K562 (cell line): ENCODE results near the gene TEAD3. TPM values are rescaled to one million over a fixed set of nuclear protein-coding genes. Genes with fewer than 3 reads are reported as not detected.

Experiments used
- ATAC-seq: fragments of 200-7000 bp; cut with Tn5 transposase; 3 replicates; pipeline ENCODE4 v1.9.1; 2020; ENCODE audit warnings: moderate library complexity
- BruUV-seq: library from RNA; stranded (reverse); fragments of 400-500 nt; replicated peaks from 2 replicates; lab custom pipeline; 2021; lab: Mats Ljungman, UMichigan
- CTCF ChIA-PET: fragments of 300-600 bp; formaldehyde crosslinking; extraction: SDS; loops from one replicate; lab custom pipeline; 2021; ENCODE audit warnings: low intra/inter-chr PET ratio; lab: Yijun Ruan, JAX
- POLR2A ChIA-PET: fragments of 300-600, 350-650 bp; sonication (Branson Sonifier 250); formaldehyde crosslinking; extraction: SDS; loops from one replicate; lab custom pipeline; 2021; ENCODE audit warnings: antibody characterized with exemption, inconsistent platforms; lab: Yijun Ruan, JAX
- DNase-seq, 4 experiments: peaks; one replicate each; pipeline versions ENCODE4 v3.0.0 to v3.0.0-alpha.2; 2011 to 2018; ENCODE audit warnings: low spot score in 3 of 4, mixed read lengths in 3 of 4; ENCODE audit errors: extremely low read depth in 1 of 4
- FAIRE-seq: peaks from 2 replicates; lab custom pipeline; 2011; peaks lifted over from hg19 to GRCh38; lab: Jason Lieb, UNC
- H2AFZ ChIP-seq: 2 replicates; pipeline ENCODE4 v1.6.0; 2011; ENCODE audit warnings: low read depth, low read length, control low read depth, inconsistent platforms
- H3K27ac ChIP-seq: fragments of 200-600 bp; 3 replicates; pipeline ENCODE4 v1.8.0; 2011; ENCODE audit warnings: low read depth, mild to moderate bottlenecking, control low read depth, inconsistent platforms, low read length, moderate library complexity, mixed read lengths; ENCODE audit errors: extremely low read depth
- H3K27me3 ChIP-seq, 2 experiments: fragments of 300-600 bp in 1 of 2; 2 replicates in 1 of 2; 3 replicates in 1 of 2; pipeline versions ENCODE4 v1.6.0 to v1.8.0; 2011; ENCODE audit warnings: inconsistent platforms in 2 of 2, low read length in 2 of 2, mild to moderate bottlenecking in 1 of 2, mixed read lengths in 1 of 2, moderate library complexity in 1 of 2; ENCODE audit not compliant: control insufficient read depth in 2 of 2, insufficient read depth in 2 of 2
- H3K36me3 ChIP-seq: fragments of 300-600 bp; 3 replicates; pipeline ENCODE4 v1.8.0; 2011; ENCODE audit warnings: mild to moderate bottlenecking, low read length, inconsistent platforms; ENCODE audit not compliant: control insufficient read depth, insufficient read depth
- H3K4me1 ChIP-seq, 2 experiments: fragments of 200-600 bp in 1 of 2; replicated peaks in 1 of 2; 2 replicates in 1 of 2; 3 replicates in 1 of 2; pipeline versions ENCODE4 v1.5.1 to v1.8.0; 2011; ENCODE audit warnings: inconsistent platforms in 2 of 2, low read length in 2 of 2, mild to moderate bottlenecking in 1 of 2, mixed read lengths in 1 of 2, moderate library complexity in 1 of 2; ENCODE audit not compliant: control insufficient read depth in 2 of 2, insufficient read depth in 2 of 2
- H3K4me2 ChIP-seq: 2 replicates; pipeline ENCODE4 v1.6.1; 2011; ENCODE audit warnings: low read length, control low read depth, inconsistent platforms, mixed read lengths; ENCODE audit not compliant: insufficient read depth
- H3K4me3 ChIP-seq: fragments of 200-600 bp; sonication (generic), shearing (Covaris generic); 2 replicates; pipeline ENCODE4 v1.5.1; 2016; ENCODE audit warnings: control low read depth, inconsistent platforms
- H3K79me2 ChIP-seq: fragments of 200-600 bp; 3 replicates; pipeline ENCODE4 v1.8.0; 2011; ENCODE audit warnings: low read length, inconsistent platforms; ENCODE audit not compliant: control insufficient read depth, insufficient read depth
- H3K9ac ChIP-seq, 2 experiments: 2 replicates each; pipeline versions ENCODE4 v1.6.0 to v1.6.1; 2011; ENCODE audit warnings: low read depth in 2 of 2, low read length in 2 of 2, control low read depth in 1 of 2, inconsistent platforms in 1 of 2, mild to moderate bottlenecking in 1 of 2, mixed read lengths in 1 of 2; ENCODE audit not compliant: insufficient read depth in 1 of 2
- H3K9me1 ChIP-seq: one replicate; pipeline ENCODE4 v1.6.0; 2011; ENCODE audit warnings: inconsistent platforms, mild to moderate bottlenecking, low read length, moderate library complexity; ENCODE audit not compliant: control insufficient read depth, insufficient read depth
- H3K9me3 ChIP-seq: replicated peaks from 2 replicates; pipeline ENCODE4 v1.5.1; 2011; ENCODE audit warnings: low read depth, low read length, inconsistent platforms; ENCODE audit not compliant: control insufficient read depth, insufficient read depth
- H4K20me1 ChIP-seq: replicated peaks from 2 replicates; pipeline ENCODE4 v1.6.1; 2011; ENCODE audit warnings: low read length, inconsistent platforms, mixed read lengths; ENCODE audit not compliant: control insufficient read depth, insufficient read depth
- CAMTA2 ChIP-seq: fragments of 250-450 bp; sonication (Bioruptor Pico); conservative IDR thresholded peaks from 2 replicates; pipeline ENCODE4 v1.5.1; 2022
- CREB1 ChIP-seq, 2 experiments: sonication (generic) in 1 of 2; formaldehyde crosslinking in 1 of 2; IDR thresholded peaks; 2 replicates each; pipeline versions ENCODE4 v1.6.1 to v1.8.0; 2012 to 2022; ENCODE audit warnings: inconsistent platforms in 1 of 2, mild to moderate bottlenecking in 1 of 2, missing genetic modification reagents in 1 of 2, moderate library complexity in 1 of 2
- POLR2H ChIP-seq: IDR thresholded peaks from 2 replicates; pipeline ENCODE4 v1.6.1; 2016; ENCODE audit warnings: missing genetic modification characterization, low read depth, mild to moderate bottlenecking, control low read depth, missing compliant biosample characterization, moderate library complexity
- SMAD1 ChIP-seq: fragments of 150-350 bp; IDR thresholded peaks from 2 replicates; pipeline ENCODE4 v1.6.1; 2014; ENCODE audit warnings: low read length, low read depth; ENCODE audit not compliant: partially characterized antibody
- SRSF7 ChIP-seq: fragments of 200-400 bp; formaldehyde crosslinking; optimal IDR thresholded peaks from 2 replicates; pipeline ENCODE3; 2017; ENCODE audit warnings: mild to moderate bottlenecking, low read depth, low read length
- WGBS: fragments of 100-300 bp; shearing (Covaris generic); methylation state at CpG from one replicate; pipeline ENCODE4 v1.1.6; 2016; ENCODE audit warnings: low coverage, mixed read lengths; ENCODE audit not compliant: insufficient coverage; ENCODE audit errors: missing lambda C conversion rate; 5-methylcytosine and 5-hydroxymethylcytosine counted together
- in situ Hi-C: fragments of 300-500 bp; cut with MboI; formaldehyde crosslinking; loops from 4 replicates; pipeline ENCODE4 v1.15.0; 2018; ENCODE audit warnings: inconsistent platforms, mixed read lengths
- intact Hi-C: fragments of 100-400 bp; cut with micrococcal nuclease; formaldehyde crosslinking; loops from 2 replicates; pipeline ENCODE4 v1.14.2; 2022
- polyA plus RNA-seq, 8 experiments: library from polyadenylated mRNA; depleted of rRNA in 4 of 8; stranded (reverse) in 5 of 8; unstranded in 3 of 8; fragments of >200 nt; fragmentation: Nextera tagmentation in 2 of 8; fragmentation: Illumina TruSeq in 1 of 8; extraction: Ambion mirVana in 2 of 8; extraction: Trizol in 1 of 8; gene quantifications; 2 replicates each; pipeline versions ENCODE4 v1.2.1 to v1.2.3, GENCODE V29; 2011 to 2014; ENCODE audit warnings: inconsistent platforms in 1 of 8, missing spikeins in 1 of 8
- total RNA-seq, 7 experiments: library from RNA; depleted of rRNA in 6 of 7; stranded (reverse); fragments of >200 nt in 6 of 7; fragmentation: Illumina TruSeq in 2 of 7; extraction: Trizol in 2 of 7; gene quantifications; 2 replicates each; pipeline versions ENCODE4 v1.2.1 to v1.2.3, GENCODE V29; 2011 to 2021; ENCODE audit warnings: low replicate concordance in 1 of 7
- TF ChIP-seq, protein P1 (sequence below): sonication (generic); formaldehyde crosslinking; IDR thresholded peaks from 2 replicates; pipeline ENCODE4 v1.8.0; 2022; ENCODE audit warnings: mild to moderate bottlenecking, missing genetic modification reagents
- TF ChIP-seq, protein P2 (sequence below): fragments of 250-450 bp; sonication (Bioruptor Pico); IDR thresholded peaks from 2 replicates; pipeline ENCODE4 v1.5.0; 2022; ENCODE audit warnings: mild to moderate bottlenecking

Gene TEAD3
- total and polyA plus RNA-seq, 9 of the 15 experiments (the other 6 are each of a cell fraction or from before 2014, with no cell fraction given), result 0.63 to 13.2 (median 3.3) TPM

DNA sequence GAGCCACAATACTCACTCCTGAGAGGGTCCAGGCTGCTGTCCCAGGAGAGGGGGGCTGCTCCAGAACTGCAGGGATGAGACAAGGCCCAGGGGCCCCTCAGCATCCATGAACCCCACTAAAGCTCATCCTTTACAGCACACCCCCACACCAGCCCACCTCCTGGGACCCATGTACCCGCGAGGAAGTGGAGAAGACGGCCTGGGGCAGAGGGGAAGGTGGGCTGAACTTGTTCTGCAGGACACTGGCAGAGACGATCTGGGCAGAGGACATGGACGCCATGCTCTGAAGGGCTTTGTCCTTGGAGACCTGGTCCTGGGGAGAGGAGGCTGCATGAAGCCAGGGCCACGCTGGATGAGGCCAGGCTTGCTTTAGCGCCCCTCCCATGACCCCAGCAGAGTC is 18.6 kb downstream of the TEAD3 start:
- Histone ChIP-seq H3K9ac (peak overlapping the region in 1 of 2 experiments; percentile 3; a peak in 2 of 4 replicates), H3K9me1 (no peaks in the 10 kb centered on the region), H2AFZ (no peak overlapping the region), H3K4me1 (peaks cover 0 to 21% of the 10 kb centered on the region in 2 experiments; a peak in 2 of 5 replicates), H3K4me2 (no peak overlapping the region), H3K9me3 (no peaks in the 10 kb centered on the region), H3K27me3 (no peaks in the 10 kb centered on the region), H3K36me3 (peaks cover 7% of the 10 kb centered on the region; the same call in 1 of the 3 replicates), H3K4me3 (no peak overlapping the region), H4K20me1 (peaks cover 3% of the 10 kb centered on the region; the same call in 1 of the 2 replicates), H3K27ac (no peak overlapping the region), H3K79me2 (no peaks in the 10 kb centered on the region)
- ATAC-seq, result no peak
- no peak for DNase-seq
- WGBS, result 62% methylated on average over 7 of the region's 7 CpGs
- no peak for FAIRE-seq
- intact Hi-C loops, result no loop called here
- ChIA-PET CTCF (no interaction called here), POLR2A (interaction anchor here (0.5 to 4.5 kb wide), 3 partner anchors 10 to 1693 kb away, joined by 3 to 34 read pairs (median 10); partner anchors contain the start of gene RPL10A)
- no peak for TF ChIP-seq POLR2H
- no peak for TF ChIP-seq SMAD1
- TF ChIP-seq, protein P1, sequence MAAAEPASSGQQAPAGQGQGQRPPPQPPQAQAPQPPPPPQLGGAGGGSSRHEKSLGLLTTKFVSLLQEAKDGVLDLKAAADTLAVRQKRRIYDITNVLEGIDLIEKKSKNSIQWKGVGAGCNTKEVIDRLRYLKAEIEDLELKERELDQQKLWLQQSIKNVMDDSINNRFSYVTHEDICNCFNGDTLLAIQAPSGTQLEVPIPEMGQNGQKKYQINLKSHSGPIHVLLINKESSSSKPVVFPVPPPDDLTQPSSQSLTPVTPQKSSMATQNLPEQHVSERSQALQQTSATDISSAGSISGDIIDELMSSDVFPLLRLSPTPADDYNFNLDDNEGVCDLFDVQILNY, result no peak
- TF ChIP-seq SRSF7, result no peak
- TF ChIP-seq CREB1 (IDR thresholded peaks at IDR 0.05), result no peak
- no peak for TF ChIP-seq CREB1 (CRISPR knock-in tag; IDR thresholded peaks at IDR 0.05)
- TF ChIP-seq CAMTA2 (CRISPR knock-in tag), result no peak
- TF ChIP-seq, protein P2, sequence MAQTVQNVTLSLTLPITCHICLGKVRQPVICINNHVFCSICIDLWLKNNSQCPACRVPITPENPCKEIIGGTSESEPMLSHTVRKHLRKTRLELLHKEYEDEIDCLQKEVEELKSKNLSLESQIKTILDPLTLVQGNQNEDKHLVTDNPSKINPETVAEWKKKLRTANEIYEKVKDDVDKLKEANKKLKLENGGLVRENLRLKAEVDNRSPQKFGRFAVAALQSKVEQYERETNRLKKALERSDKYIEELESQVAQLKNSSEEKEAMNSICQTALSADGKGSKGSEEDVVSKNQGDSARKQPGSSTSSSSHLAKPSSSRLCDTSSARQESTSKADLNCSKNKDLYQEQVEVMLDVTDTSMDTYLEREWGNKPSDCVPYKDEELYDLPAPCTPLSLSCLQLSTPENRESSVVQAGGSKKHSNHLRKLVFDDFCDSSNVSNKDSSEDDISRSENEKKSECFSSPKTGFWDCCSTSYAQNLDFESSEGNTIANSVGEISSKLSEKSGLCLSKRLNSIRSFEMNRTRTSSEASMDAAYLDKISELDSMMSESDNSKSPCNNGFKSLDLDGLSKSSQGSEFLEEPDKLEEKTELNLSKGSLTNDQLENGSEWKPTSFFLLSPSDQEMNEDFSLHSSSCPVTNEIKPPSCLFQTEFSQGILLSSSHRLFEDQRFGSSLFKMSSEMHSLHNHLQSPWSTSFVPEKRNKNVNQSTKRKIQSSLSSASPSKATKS (CRISPR knock-in tag), result no peak
- no TSS peak for BruUV-seq
- in situ Hi-C loops, result no loop called here
